ENCODE measurements around the gene KIF3B.
"Not testable (repeated sequence)": the region's sequence is repeated elsewhere in the genome, so short reads cannot be mapped to it uniquely, and the experiment has no call there.

The KIF3B gene

GRCh38 chr20:32248043-32248442 is 29.4 kb upstream of the KIF3B start:
- no peak for DNase-seq (ENCODE audit: low read depth in 2 of 2)

GRCh38 chr20:32249030-32249738 is 28.3 kb upstream of the KIF3B start:
- no peak for DNase-seq (ENCODE audit: low read depth in 2 of 2)

GRCh38 chr20:32251470-32251869 is 26.0 kb upstream of the KIF3B start:
- no peak for DNase-seq (ENCODE audit: low read depth in 2 of 2)

GRCh38 chr20:32252189-32252588 is 25.3 kb upstream of the KIF3B start:
- DNase-seq (ENCODE audit: low read depth in 2 of 2): no peak

GRCh38 chr20:32260973-32261372 is 16.5 kb upstream of the KIF3B start:
- DNase-seq (ENCODE audit: low read depth in 2 of 2): not testable (repeated sequence)

- no peak for DNase-seq (ENCODE audit: low read depth in 2 of 2)
Observed at GRCh38 chr20:32261644-32262043, 15.8 kb upstream of the KIF3B start.

- DNase-seq (ENCODE audit: low read depth in 2 of 2): no peak
Observed at GRCh38 chr20:32263398-32263954, 14.0 kb upstream of the KIF3B start.

- DNase-seq (ENCODE audit: low read depth in 2 of 2): no peak
Observed at GRCh38 chr20:32271620-32272019, 5.8 kb upstream of the KIF3B start.

- no peak for DNase-seq (ENCODE audit: low read depth in 2 of 2)
Observed at GRCh38 chr20:32274359-32274758, 3.1 kb upstream of the KIF3B start.

GRCh38 chr20:32275163-32275562 is 2.3 kb upstream of the KIF3B start:
- DNase-seq (ENCODE audit: low read depth in 2 of 2): not testable (repeated sequence)

- DNase-seq (ENCODE audit: low read depth in 2 of 2): no peak
Observed at GRCh38 chr20:32278199-32278643, 770 bp downstream of the KIF3B start.

GRCh38 chr20:32281711-32282110 is 4.3 kb downstream of the KIF3B start:
- DNase-seq (ENCODE audit: low read depth in 2 of 2): no peak

GRCh38 chr20:32282461-32282860 is 5.0 kb downstream of the KIF3B start:
- no peak for DNase-seq (ENCODE audit: low read depth in 2 of 2)

- DNase-seq (ENCODE audit: low read depth in 2 of 2): no peak
Observed at GRCh38 chr20:32285082-32285620, 7.7 kb downstream of the KIF3B start.

GRCh38 chr20:32285621-32286371 is 8.3 kb downstream of the KIF3B start:
- no peak for DNase-seq (ENCODE audit: low read depth in 2 of 2)

GRCh38 chr20:32287231-32287638 is 9.8 kb downstream of the KIF3B start:
- no peak for DNase-seq (ENCODE audit: low read depth in 2 of 2)

- DNase-seq (ENCODE audit: low read depth in 2 of 2): no peak
Observed at GRCh38 chr20:32288225-32288849, 10.9 kb downstream of the KIF3B start.

GRCh38 chr20:32289299-32289660 is 11.8 kb downstream of the KIF3B start:
- DNase-seq (ENCODE audit: low read depth in 2 of 2): not testable (repeated sequence)

- no peak for DNase-seq (ENCODE audit: low read depth in 2 of 2)
Observed at GRCh38 chr20:32289661-32290431, 12.4 kb downstream of the KIF3B start.

GRCh38 chr20:32291166-32291565 is 13.7 kb downstream of the KIF3B start:
- no peak for DNase-seq (ENCODE audit: low read depth in 2 of 2)

- no peak for DNase-seq (ENCODE audit: low read depth in 2 of 2)
Observed at GRCh38 chr20:32292548-32292947, 15.1 kb downstream of the KIF3B start.

All from fibroblast of skin of left biceps (primary cell).